ENCODE data around the gene BBX.

BBX gene

DNA sequence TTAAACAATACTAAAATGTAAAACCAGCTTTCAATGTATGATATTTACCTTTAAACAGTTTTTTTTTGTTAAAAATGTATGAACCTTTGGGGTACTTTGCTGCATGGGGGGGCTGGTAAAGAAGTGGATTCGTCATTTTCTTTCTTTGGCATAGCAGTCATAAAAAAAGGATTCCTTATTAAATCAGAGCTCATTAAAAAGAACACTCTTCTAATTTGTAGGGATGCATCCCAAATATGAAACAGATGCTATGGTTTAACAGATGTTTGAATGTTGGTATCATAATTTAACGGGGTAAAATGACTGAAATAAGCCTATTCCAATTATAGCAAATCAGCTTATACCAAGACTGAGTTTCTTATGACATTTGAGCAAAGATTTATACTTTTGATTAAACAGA lies 234.4 kb downstream of the BBX start:
- no peak for DNase-seq

DNA sequence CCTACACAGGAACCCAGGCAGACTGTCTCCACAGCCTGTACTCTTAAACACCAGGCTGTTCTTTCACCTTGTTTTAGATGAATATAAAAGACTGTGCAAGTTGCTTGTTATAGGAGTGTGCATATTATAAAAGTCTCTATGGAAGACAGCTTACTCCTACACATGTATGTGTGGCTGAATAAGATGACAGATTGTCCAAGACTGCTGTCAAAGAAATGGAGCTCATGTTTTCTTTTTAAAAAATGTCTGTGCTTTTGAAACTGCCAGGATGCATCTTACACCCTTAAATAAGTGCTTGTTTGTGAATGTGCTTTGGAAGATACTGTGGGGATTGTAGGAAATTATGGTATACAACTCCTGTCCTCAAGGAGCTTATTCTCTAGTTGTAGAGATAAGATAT lies 237.4 kb downstream of the BBX start:
- no peak for DNase-seq

- DNase-seq: no peak
These were observed 238.6 kb downstream of the BBX start for GRCh38 chr3:107761391-107761790.

DNA sequence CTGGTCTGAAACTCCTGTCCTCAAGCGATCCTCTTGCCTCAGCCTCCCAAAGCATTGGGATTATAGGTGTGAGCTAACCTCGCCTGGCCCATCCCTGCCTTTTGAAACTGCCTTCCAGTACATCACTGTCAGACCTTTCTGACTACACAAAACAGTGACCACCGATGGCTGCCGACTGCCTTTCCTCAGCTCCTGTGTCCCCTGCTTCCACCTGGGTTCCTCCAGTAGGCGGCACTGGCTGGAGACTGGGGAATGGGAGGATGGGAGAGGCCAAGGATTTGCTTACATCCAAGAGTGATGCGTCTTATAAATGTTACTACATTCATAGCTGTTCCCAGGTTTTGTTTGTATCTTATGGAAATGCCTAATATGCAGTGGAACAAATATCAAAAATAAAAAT lies 242.8 kb downstream of the BBX start:
- DNase-seq: no peak

GRCh38 chr3:107767897-107768605 lies 245.3 kb downstream of the BBX start:
- no peak for DNase-seq

- no peak for DNase-seq
These were observed 247.1 kb downstream of the BBX start for GRCh38 chr3:107769882-107770281.

DNA sequence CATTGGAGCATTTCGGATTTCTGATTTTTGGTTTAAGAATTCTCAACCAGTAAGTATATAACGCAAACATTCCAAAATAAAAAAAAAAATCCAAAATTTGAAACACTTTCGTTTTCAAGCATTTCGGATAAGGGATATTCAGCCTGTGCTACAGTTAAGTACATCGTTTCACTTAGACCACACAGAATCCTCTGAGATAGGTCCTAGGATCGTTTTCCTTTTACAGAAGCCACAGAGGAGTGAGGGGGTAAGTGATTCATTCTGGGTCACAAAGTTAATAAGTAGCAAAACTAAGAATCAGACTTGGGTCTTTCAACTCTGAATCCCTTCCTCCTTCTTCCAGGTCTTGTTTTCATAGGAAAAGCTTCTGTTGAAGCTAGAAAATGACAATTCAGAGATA lies 249.3 kb downstream of the BBX start:
- DNase-seq: no peak

DNA sequence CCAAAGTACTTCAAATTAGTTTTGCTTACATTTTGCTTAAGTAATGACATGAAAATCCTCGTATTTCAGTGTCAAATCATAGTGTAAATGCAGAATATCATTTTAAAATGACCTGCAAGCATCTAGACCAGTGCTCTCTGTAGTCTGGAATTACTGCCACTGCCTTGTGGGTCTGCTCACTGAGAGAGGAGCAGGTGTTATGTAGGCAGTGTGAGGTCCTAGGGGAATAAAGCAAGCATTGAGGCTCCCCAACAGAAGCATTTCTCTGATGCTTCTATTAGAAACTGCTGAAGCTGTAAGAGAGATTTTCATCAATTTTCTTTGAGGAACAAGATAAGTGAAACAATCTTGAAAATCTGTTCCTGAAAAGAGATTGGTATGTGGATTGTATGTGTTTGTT lies 253.2 kb downstream of the BBX start:
- DNase-seq: no peak

- no peak for DNase-seq
These were observed 258.5 kb downstream of the BBX start for GRCh38 chr3:107781253-107781652.

GRCh38 chr3:107782054-107782453 lies 259.3 kb downstream of the BBX start:
- no peak for DNase-seq

- no peak for DNase-seq
These were observed 267.9 kb downstream of the BBX start for GRCh38 chr3:107790612-107791011.

- DNase-seq: no peak
These were observed 268.3 kb downstream of the BBX start for GRCh38 chr3:107791027-107791426.

DNA sequence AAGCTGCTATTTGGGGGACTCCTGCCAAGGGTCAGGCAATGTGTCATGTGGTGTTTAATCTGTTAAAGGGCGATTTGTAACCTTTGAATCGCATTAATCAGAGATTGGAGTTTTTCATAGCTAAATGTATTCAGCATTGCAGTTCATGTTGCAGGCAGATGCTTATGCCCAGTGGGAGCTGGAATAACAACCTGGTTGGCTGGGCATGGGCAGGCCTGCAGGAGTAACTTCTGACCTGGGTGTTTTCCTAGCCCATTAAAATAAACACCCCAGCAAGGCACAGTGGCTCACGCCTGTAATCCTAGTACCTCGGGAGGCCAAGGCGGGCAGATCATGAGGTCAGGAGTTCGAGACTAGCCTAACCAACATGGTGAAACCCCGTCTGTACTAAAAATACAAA lies 268.7 kb downstream of the BBX start:
- DNase-seq: no peak

- no peak for DNase-seq
These were observed 272.1 kb downstream of the BBX start for GRCh38 chr3:107794664-107795443.

GRCh38 chr3:107795514-107796094 lies 272.8 kb downstream of the BBX start:
- no peak for DNase-seq

- DNase-seq: no peak
These were observed 274.0 kb downstream of the BBX start for GRCh38 chr3:107796791-107797190.

GRCh38 chr3:107797586-107797985 lies 274.8 kb downstream of the BBX start:
- no peak for DNase-seq

GRCh38 chr3:107798381-107798780 lies 275.6 kb downstream of the BBX start:
- no peak for DNase-seq

- no peak for DNase-seq
These were observed 277.9 kb downstream of the BBX start for GRCh38 chr3:107800710-107801109.

GRCh38 chr3:107803170-107803569 lies 280.4 kb downstream of the BBX start:
- no peak for DNase-seq

- no peak for DNase-seq
These were observed 283.3 kb downstream of the BBX start for GRCh38 chr3:107806021-107806420.

- no peak for DNase-seq
These were observed 283.8 kb downstream of the BBX start for GRCh38 chr3:107806536-107806935.

DNA sequence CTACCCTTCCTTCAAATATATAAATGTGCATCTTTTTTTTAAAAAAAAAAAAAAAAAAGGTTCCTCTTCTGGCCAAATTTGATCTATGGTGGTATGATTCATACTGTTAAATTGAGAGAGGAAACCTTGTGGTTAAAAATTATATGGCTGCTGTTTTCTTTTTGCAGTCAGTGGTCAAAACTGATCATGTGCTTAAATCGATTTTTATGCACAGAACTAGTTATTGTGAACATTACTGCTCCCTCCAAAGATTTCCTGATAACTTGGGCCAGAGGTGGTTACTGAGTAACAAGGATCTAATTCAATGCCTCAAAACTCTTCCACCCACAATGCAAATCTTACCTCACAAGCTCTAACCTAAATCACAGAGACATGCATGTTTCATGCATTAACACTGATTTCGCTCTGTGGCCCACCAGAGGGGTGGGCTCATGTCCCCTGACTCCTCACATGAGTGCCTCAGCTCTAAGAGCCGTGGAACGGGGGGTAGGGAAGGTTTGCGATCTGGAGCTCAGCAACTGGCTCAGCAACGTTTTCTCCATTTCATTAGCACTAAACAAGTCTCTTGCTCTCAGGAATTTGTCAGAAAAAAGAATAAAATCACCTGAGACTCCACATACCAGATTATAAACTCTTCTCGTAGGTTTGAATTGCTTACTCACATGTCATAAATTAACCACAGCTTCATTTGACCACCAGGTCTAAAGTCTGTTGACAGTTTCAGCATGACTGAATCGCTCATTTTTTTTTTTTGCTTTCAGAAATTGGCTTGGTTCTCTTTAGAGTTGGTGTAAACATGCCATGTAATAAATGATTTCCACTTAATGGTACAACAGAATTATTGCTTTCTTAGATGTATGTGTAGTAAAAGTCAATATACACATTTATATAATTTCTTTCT lies 287.7 kb downstream of the BBX start:
- DNase-seq: no peak

Data from SHP77 (cell line).